ENCODE measurements around the gene PEX14.

PEX14 gene

DNA sequence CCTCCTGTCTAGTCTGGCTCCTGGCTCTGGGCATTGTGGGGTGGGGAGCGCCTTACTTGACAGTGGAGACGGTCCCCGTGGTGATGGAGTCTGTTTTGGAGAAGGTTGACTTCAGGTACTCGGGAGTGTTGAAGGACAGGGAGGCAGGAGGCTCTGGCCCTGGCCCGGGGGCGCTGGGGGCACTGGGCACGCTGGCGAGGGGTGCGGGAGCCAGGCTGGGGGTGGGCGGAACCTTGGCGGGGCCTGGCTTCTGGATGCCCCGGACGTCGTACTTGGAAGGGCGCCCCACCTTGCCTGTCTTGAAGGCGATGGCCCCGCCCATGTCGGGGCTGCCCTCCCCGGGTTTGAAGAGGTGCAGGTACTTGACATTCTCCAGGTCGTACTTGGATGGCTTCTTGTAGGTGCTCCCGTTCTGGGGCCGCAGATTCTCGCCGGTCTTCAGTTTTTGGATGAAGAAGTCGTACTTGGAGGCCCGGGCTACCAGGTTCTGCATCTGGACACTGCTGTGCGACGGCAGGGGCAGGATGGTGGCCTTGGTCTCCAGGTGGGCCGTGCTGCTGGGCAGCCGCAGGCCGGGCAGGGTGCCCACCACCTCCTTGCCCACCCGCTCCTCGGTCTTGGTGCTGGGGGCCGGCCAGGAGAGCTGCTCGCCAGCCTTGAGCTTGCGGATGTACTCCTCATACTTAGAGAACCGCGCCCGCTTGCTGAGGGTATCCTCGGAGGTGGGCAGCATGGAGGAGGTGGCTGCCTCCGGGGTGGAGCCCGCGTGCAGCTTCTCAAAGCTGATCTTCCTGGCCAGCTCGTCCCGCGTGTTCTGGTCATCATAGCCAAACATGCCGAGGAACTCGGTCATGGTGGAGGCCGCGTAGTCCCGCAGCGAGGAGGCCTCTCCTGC is 185.1 kb downstream of the PEX14 start:
- no peak overlapping the region for H3K4me3 ChIP-seq (ENCODE audit: low read length)
- H3K36me3 ChIP-seq (ENCODE audit: control insufficient read depth, insufficient read depth, low read length): peaks cover 12% of the 10 kb centered on the region
- H3K9me3 ChIP-seq (ENCODE audit: control insufficient read depth, low read length): no peaks in the 10 kb centered on the region
- H3K9ac ChIP-seq (ENCODE audit: low read length): no peak overlapping the region
- peaks cover 6% of the 10 kb centered on the region for H3K4me1 ChIP-seq (ENCODE audit: control insufficient read depth, insufficient read depth, low read length)
- H3K27me3 ChIP-seq (ENCODE audit: control insufficient read depth, insufficient read depth, low read length): no peaks in the 10 kb centered on the region

DNA sequence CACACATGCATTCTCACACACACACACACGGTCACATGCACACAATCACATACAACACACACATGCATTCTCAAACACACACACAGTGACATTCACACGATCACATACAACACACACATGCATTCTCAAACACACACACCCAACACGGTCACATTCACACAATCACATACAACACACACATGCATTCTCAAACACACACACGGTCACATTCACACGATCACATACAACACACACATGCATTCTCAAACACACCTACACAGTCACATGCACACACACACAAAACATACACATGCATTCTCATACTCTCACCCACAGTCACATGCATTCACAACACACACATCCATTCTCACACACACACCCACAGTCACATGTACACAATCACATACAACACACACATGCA is 186.7 kb downstream of the PEX14 start:
- Histone ChIP-seq H3K9ac (ENCODE audit: low read length) (no peak overlapping the region), H3K4me1 (ENCODE audit: control insufficient read depth, insufficient read depth, low read length) (peaks cover 18% of the 10 kb centered on the region), H3K4me3 (ENCODE audit: low read length) (no peak overlapping the region), H3K9me3 (ENCODE audit: control insufficient read depth, low read length) (no peaks in the 10 kb centered on the region), H3K36me3 (ENCODE audit: control insufficient read depth, insufficient read depth, low read length) (peaks cover 12% of the 10 kb centered on the region), H3K27me3 (ENCODE audit: control insufficient read depth, insufficient read depth, low read length) (no peaks in the 10 kb centered on the region)

DNA sequence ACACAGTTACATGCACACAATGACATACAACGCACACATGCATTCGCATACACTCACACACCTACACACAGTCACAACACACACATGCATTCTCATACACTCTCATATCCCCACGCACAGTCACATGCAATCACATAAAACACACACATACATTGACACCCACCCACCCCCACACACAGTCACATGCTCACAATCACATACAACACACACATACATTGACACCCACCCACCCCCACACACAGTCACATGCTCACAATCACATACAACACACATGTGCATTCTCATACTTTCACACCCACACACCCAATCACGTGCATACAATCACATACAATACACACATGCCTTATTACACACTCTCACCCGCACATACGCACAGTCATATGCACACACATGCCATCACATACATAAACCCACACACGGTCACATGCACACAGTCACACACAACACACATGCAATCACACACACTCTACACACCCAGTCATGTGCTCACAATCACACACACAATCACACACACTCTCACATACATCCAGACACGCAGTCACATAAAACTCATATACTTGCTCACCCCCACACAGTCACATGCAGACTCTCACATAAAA is 187.4 kb downstream of the PEX14 start:
- no peak overlapping the region for H3K4me3 ChIP-seq (ENCODE audit: low read length)
- peaks cover 12% of the 10 kb centered on the region for H3K36me3 ChIP-seq (ENCODE audit: control insufficient read depth, insufficient read depth, low read length)
- no peaks in the 10 kb centered on the region for H3K9me3 ChIP-seq (ENCODE audit: control insufficient read depth, low read length)
- H3K9ac ChIP-seq (ENCODE audit: low read length): no peak overlapping the region
- peaks cover 26% of the 10 kb centered on the region for H3K4me1 ChIP-seq (ENCODE audit: control insufficient read depth, insufficient read depth, low read length)
- no peaks in the 10 kb centered on the region for H3K27me3 ChIP-seq (ENCODE audit: control insufficient read depth, insufficient read depth, low read length)

DNA sequence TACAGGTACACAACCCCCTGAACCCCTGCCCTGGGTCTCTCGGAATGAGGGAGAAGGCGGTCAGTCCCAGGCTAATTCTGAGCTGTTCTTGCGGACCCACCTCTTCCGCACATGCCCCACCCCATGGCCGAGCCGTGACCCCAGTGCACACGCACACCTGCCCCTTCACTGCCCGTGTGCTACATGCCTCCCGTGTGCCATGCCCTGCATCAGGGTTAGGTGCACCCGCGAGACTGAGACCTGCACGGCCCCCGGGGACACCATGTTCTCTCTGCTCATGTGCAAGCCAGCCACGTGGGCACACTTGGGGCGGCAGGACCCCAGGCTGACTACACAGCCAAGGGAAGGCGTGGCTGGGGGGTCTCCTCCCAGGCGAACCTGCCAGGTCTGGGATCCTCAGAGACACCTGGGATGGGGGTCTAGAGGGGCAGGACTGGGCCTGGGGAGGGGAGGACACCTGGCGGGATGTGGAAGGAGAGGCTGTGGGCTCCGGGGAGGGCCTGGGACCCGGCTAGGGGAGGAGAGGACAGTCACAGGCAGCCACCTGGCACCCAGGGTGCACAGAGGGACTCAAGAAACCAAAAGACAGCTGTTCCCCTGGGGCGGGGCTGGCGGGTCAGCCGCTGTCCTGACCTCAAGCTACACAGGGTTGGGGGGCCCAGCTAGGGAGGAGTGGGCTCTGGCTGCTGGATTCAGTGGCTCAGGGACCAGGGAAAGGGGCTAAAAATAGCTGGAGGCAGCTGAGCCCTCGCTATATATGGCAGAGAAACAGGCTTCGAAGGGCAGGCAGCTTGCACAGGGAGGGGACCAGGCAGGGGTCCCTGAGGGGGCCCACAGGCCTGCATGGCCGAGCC is 188.3 kb downstream of the PEX14 start:
- Histone ChIP-seq H3K27me3 (ENCODE audit: control insufficient read depth, insufficient read depth, low read length) (no peaks in the 10 kb centered on the region), H3K4me1 (ENCODE audit: control insufficient read depth, insufficient read depth, low read length) (peaks cover 32% of the 10 kb centered on the region), H3K36me3 (ENCODE audit: control insufficient read depth, insufficient read depth, low read length) (peaks cover 12% of the 10 kb centered on the region), H3K9me3 (ENCODE audit: control insufficient read depth, low read length) (no peaks in the 10 kb centered on the region), H3K4me3 (ENCODE audit: low read length) (no peak overlapping the region), H3K9ac (ENCODE audit: low read length) (no peak overlapping the region)

DNA sequence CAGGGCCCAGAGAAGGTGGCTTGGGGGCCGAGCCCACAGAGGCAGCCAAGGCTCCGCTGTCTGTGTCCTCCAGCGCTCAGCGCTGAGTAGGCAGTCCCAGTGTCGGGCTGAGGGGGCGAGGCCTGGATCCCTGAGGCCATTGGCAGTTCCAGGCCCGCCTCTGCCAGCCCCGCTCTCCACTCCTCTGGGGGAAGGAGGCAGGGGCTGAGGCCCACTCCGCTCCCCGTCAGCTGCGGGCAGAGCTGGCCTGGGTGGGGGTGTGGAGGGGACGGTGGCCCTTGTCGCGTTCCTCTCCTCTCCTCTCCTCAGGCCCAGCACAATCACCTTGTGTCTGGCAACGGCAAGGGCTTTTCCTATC is 188.9 kb downstream of the PEX14 start:
- Histone ChIP-seq H3K9ac (ENCODE audit: low read length) (no peak overlapping the region), H3K27me3 (ENCODE audit: control insufficient read depth, insufficient read depth, low read length) (no peaks in the 10 kb centered on the region), H3K36me3 (ENCODE audit: control insufficient read depth, insufficient read depth, low read length) (peaks cover 12% of the 10 kb centered on the region), H3K4me3 (ENCODE audit: low read length) (no peak overlapping the region), H3K4me1 (ENCODE audit: control insufficient read depth, insufficient read depth, low read length) (peaks cover 38% of the 10 kb centered on the region), H3K9me3 (ENCODE audit: control insufficient read depth, low read length) (no peaks in the 10 kb centered on the region)

DNA sequence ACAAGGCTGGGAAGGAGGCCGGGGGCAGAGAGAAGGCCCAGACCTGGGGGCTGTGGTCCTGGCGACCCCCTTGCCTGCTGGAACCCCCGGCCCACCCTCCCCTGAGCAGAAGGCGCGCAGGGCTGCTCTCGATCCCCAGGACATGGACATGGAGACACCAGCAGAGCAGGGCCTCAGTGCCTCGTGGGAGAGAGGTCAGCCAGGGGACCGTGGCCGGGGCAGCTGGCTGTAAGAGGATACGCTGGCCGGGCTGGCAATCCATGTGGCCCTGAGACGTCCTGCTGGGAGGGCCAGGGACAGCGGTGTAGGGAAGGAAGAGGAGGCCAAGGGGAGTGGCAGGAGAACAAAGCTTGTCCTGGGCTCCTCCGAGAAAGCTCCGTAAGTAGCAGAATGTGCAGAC is 189.5 kb downstream of the PEX14 start:
- Histone ChIP-seq H3K9ac (ENCODE audit: low read length) (no peak overlapping the region), H3K27me3 (ENCODE audit: control insufficient read depth, insufficient read depth, low read length) (no peaks in the 10 kb centered on the region), H3K36me3 (ENCODE audit: control insufficient read depth, insufficient read depth, low read length) (peaks cover 8% of the 10 kb centered on the region), H3K4me3 (ENCODE audit: low read length) (no peak overlapping the region), H3K9me3 (ENCODE audit: control insufficient read depth, low read length) (no peaks in the 10 kb centered on the region), H3K4me1 (ENCODE audit: control insufficient read depth, insufficient read depth, low read length) (peaks cover 44% of the 10 kb centered on the region)

DNA sequence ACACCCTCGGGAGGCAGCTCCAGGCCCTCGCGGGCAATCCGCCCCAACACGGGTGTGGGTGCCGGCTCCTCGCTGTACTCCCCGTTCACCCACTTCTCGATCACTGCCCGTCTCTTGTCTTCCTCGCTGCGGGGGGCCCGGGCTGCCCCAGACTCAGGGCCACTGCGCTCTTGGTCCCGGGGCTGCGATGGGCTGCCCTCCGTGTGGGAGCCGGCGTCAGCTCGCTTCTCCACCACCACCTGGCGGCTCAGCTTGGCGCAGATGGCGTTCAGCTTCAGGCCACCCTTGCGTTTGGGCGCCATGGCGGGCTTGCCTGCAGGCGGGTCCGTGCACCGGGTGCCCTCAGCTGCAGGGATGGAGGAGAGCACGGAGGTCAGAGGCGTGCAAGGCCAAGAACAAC is 190.5 kb downstream of the PEX14 start:
- Histone ChIP-seq H3K4me3 (ENCODE audit: low read length) (no peak overlapping the region), H3K27me3 (ENCODE audit: control insufficient read depth, insufficient read depth, low read length) (no peaks in the 10 kb centered on the region), H3K9ac (ENCODE audit: low read length) (no peak overlapping the region), H3K4me1 (ENCODE audit: control insufficient read depth, insufficient read depth, low read length) (peaks cover 47% of the 10 kb centered on the region), H3K9me3 (ENCODE audit: control insufficient read depth, low read length) (no peaks in the 10 kb centered on the region), H3K36me3 (ENCODE audit: control insufficient read depth, insufficient read depth, low read length) (peaks cover 6% of the 10 kb centered on the region)

DNA sequence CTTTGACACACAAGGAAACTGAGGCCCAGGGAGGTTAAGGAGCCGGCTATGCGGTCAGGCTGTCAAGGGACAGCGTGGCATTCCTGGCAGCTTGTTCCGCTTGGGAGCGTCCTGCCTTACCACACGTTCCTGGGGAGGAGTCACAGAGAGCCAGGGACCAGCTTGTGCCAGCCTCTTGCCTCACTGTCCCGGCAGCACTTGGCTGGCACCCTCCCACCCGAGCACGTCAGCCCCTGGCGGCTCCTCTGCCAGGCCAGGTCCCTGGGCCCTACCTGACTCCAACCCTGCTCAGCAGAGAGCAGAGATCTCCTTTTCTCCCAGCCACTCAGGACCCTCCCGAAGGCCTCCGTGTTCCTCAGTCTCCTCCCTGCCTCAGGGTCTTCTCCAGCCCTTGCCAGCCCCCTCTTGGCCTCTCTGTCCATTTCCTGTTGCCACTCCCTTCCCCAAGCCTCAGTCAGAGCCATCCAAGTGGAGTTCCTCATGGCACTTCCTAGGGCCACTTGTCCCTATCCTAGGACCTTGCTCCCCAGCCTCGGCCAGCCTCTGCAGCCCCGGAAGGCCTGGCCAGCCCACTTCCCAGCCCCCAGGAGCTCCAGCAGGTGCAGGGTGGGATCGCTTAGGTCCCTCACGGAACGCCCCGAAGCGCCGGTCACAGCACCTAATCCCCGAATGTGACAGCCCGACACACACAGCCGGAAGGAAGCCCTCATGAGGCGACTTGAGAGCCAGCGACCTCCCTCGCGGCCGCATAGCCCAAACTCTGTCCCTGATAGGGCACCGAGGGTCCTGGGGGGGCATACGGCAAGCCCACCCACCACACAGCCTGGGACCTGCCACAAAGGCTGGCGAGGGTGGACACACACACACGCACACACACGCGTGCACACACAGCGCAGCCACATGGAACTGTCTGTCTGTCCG is 191.4 kb downstream of the PEX14 start:
- Histone ChIP-seq H3K4me1 (ENCODE audit: control insufficient read depth, insufficient read depth, low read length) (peaks cover 50% of the 10 kb centered on the region), H3K9ac (ENCODE audit: low read length) (peak overlapping the region; percentile 58), H3K4me3 (ENCODE audit: low read length) (no peak overlapping the region), H3K9me3 (ENCODE audit: control insufficient read depth, low read length) (no peaks in the 10 kb centered on the region), H3K27me3 (ENCODE audit: control insufficient read depth, insufficient read depth, low read length) (no peaks in the 10 kb centered on the region), H3K36me3 (ENCODE audit: control insufficient read depth, insufficient read depth, low read length) (peaks cover 6% of the 10 kb centered on the region)

DNA sequence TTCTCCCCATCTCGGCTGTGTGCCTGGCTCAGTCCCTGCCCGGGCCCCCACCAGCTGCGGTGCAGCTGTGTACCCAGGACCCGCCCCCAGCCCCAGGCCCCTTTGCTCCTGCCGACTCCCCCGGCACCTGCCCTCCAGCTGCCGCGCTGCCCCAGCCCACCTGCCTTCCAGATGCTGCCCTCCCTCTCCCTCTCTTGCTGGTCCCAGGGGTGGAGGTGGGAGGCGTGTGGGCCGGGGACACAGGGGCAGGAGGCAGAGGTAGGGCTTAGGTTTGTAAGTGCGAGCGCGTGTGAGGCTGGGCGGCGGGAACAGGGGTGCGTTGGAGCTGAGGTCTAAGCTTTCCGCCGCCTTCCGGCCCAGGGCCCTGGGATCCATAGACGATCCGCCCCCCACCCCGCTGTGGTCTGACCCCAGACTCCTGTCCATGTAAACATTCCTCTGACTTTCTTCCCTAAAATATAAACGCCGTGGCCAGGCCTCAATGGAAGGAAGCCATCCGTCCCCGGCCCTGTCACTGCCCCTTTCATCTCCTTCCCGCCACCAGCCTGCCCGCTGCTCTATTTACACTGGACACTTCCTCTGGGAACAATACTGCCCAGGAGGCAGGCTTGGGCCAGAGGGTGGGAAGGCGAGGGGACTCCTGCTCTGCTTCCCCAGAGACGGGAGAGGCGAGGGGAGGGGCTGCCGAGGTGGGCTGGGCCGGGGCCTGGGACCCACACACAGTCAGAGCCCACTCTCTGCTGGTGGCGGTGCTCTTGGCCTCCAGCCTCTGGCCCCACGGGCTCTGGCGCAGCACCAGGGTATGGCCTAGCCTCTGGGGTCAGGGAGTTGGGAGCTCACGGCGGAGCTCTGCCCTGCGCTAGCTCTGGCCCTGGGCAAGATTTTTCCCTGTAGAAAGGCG is 193.4 kb downstream of the PEX14 start:
- peak overlapping the region; percentile 43 for H3K9ac ChIP-seq (ENCODE audit: low read length)
- peaks cover 53% of the 10 kb centered on the region for H3K4me1 ChIP-seq (ENCODE audit: control insufficient read depth, insufficient read depth, low read length)
- no peaks in the 10 kb centered on the region for H3K9me3 ChIP-seq (ENCODE audit: control insufficient read depth, low read length)
- H3K4me3 ChIP-seq (ENCODE audit: low read length): no peak overlapping the region
- peaks cover under 1% of the 10 kb centered on the region for H3K36me3 ChIP-seq (ENCODE audit: control insufficient read depth, insufficient read depth, low read length)
- H3K27me3 ChIP-seq (ENCODE audit: control insufficient read depth, insufficient read depth, low read length): peaks cover 2% of the 10 kb centered on the region

DNA sequence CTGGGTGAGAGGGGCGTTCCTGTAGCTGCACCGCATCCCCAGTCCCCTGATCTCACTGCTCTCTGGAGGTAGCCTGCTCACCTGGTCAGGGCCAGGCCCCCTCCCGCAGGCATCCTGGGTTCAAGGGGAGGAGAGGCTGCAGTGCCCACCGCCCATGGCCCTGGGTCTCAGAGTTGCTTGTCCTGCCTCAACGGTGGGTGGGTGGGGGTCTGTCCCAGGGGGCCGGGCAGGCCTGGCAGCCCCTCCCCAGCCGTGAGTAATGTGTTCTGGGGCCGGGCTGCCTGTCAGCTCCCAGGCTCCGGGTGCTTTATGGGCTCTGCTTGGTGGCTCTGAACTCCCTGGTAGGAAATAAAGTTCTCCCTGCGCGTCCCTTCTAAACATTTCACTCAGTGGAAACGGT is 194.8 kb downstream of the PEX14 start:
- Histone ChIP-seq H3K4me3 (ENCODE audit: low read length) (no peak overlapping the region), H3K36me3 (ENCODE audit: control insufficient read depth, insufficient read depth, low read length) (no peaks in the 10 kb centered on the region), H3K9me3 (ENCODE audit: control insufficient read depth, low read length) (no peaks in the 10 kb centered on the region), H3K27me3 (ENCODE audit: control insufficient read depth, insufficient read depth, low read length) (peaks cover 2% of the 10 kb centered on the region), H3K4me1 (ENCODE audit: control insufficient read depth, insufficient read depth, low read length) (peaks cover 51% of the 10 kb centered on the region), H3K9ac (ENCODE audit: low read length) (no peak overlapping the region)

DNA sequence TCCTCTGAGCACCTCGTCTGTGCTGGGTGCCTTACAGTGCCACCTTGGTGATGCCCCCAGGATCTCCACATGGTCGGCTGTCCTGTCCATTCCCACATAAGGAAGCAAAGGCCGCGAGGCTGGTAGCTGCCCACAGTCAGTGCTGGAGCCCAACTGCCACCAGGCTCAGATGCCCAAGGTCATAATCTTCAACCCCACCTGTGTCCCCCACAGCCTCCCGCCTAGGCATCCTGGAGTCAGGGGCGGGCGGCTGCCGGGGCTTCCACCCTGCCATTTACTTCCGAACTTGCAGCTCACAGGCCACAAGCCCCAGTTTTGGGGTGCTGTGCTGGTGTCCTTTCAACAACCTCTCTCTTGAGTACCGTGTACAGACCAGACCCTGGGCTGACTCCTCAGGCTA is 195.4 kb downstream of the PEX14 start:
- no peak overlapping the region for H3K9ac ChIP-seq (ENCODE audit: low read length)
- peaks cover 2% of the 10 kb centered on the region for H3K27me3 ChIP-seq (ENCODE audit: control insufficient read depth, insufficient read depth, low read length)
- H3K9me3 ChIP-seq (ENCODE audit: control insufficient read depth, low read length): no peaks in the 10 kb centered on the region
- no peaks in the 10 kb centered on the region for H3K36me3 ChIP-seq (ENCODE audit: control insufficient read depth, insufficient read depth, low read length)
- H3K4me1 ChIP-seq (ENCODE audit: control insufficient read depth, insufficient read depth, low read length): peaks cover 57% of the 10 kb centered on the region
- H3K4me3 ChIP-seq (ENCODE audit: low read length): no peak overlapping the region

Data from mucosa of stomach (tissue), 1 donor.